ENCODE measurements around the gene MRPL32.

MRPL32 gene

GRCh38 chr7:42928754-42929153 lies 3.4 kb upstream of the MRPL32 start:
- DNase-seq (ENCODE audit: low spot score): no peak

DNA sequence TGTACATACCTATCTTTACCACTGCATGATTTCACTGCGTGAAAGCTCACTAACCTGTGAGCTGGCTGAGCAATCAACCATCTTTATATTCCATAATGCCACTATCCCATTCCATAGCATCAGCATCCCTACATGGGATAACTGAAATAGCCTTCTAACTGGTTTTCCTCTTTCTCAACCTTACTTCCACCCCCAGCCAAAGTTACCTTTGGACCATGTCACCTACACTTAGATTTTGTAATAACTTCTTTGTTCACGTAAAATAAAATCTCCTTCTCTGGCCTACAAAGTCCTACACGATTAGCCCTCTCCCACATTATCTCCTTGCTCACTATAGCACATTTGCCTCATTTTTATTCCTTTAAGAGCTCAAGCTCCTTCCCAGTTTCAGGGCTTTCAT lies 2.7 kb upstream of the MRPL32 start:
- DNase-seq (ENCODE audit: low spot score): no peak

DNA sequence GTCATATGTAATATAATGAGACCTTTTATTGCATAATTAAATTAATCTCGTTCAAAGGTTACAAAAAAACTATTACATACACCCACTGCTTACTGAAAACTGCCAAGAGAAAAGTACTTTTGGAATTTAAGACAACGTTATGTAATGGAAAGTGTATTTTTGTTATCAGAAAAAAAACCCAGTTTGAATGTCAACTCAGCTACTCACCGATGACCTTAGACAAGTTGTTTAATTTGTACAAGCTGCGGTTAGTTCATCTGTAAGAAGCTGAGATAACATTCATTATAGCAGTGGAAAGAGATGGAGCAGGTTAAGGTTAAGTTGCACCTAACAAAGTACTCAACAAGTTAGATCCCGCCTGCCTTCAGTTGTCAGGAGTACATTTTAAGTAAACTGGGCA lies 1.3 kb upstream of the MRPL32 start:
- no peak for DNase-seq (ENCODE audit: low spot score)

GRCh38 chr7:42931447-42931833 lies 736 bp upstream of the MRPL32 start:
- no peak for DNase-seq (ENCODE audit: low spot score)

GRCh38 chr7:42932811-42933591 lies 825 bp downstream of the MRPL32 start:
- DNase-seq (ENCODE audit: low spot score): no peak

GRCh38 chr7:42934291-42934690 lies 2.1 kb downstream of the MRPL32 start:
- DNase-seq (ENCODE audit: low spot score): no peak

- DNase-seq (ENCODE audit: low spot score): no peak
Measured at GRCh38 chr7:42935861-42936260, 3.7 kb downstream of the MRPL32 start.

- no peak for DNase-seq (ENCODE audit: low spot score)
Measured at GRCh38 chr7:42939457-42940240, 7.5 kb downstream of the MRPL32 start.

DNA sequence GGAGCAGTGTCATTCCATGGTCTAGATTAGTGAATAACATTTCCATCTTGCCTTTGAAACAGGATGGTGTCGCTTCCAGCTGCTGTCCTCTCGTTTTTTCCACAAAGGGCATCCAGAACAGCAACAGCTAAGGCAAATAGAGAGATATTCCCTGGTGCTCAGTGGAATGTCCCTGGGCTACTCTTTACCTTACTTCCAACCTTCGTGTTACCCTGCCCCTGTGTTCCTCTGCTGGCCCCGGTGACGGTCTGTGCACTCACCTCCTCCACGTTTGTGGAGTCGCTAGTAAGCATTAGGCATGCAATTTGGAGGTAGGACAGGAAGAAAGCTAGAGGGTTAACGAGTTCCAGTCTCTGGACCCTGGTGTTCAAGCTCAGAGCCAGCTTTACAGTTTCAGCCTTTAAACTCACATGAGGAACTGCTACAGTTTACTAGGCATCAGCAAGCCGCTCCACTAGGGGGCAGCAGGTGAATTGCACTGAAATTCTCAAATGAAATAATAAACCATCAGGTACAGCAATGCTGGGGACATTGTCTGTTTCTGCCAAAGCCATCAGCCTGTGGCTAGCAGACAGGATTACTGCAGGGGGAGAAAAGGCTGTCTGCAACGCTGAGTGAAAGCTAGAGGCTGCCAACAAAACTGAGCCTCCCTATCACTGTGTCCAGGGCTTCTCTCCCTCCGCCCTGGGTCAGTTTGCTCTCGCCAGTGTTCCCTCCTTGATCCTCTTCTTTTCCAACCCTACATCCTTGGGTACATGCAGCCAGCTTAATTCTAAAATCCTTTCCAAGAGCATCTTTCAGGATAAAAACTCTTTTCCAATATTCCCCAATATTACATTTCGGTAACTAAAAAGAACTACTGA lies 9.0 kb downstream of the MRPL32 start:
- peak; percentile 87 for DNase-seq (ENCODE audit: low spot score)

GRCh38 chr7:42945821-42946626 lies 13.8 kb downstream of the MRPL32 start:
- DNase-seq (ENCODE audit: low spot score): no peak

DNA sequence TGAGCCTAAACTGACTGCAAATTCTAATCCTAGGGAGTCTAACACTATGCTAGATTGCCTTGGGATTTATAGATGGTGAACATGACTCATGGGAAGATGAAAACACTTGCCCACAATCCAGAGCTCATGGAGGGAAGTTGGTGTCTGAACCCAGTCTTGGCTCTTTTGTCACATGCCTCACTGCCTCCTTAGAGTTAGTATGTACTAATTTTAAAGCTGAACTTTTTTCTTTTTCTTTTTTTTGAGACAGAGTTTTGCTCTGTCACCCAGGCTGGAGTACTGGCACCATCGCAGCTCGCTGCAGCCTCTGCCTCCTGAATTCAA lies 14.4 kb downstream of the MRPL32 start:
- no peak for DNase-seq (ENCODE audit: low spot score)

DNA sequence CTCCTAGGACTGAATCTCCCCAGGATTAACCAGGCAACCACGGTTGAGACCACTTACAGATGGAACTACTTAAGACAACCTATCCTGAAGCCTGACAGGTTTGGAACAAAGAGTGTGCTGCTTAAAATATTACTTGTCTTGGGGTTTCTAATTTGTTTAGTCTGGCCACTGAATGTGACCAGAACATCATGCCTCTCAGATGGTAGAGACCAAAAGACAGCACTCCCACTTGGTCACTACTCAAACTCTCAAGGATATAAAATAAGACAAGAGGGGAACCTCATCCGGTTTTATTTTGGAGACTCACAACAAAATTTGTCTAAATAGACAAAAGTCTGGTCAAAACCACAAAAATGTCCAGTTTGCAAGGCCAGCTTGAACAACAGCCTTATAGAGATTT lies 15.3 kb downstream of the MRPL32 start:
- DNase-seq (ENCODE audit: low spot score): no peak

DNA sequence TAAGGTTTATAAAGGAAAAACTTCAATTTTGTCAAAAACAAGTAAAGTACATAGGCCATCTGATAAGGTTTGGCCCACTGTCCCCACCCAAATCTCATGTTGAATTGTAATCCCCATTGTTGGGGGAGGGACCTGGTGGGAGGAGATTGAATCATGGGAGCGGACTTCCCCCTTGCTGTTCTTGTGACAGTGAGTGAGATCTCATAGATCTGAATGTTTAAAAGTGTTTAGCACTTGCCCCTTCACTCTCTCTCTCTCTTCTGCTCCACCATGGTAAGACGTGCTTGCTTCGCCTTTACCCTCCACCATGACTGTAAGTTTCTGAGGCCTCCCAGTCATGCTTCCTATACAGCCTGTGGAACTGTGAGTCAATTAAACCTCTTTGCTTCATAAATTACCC lies 18.2 kb downstream of the MRPL32 start:
- no peak for DNase-seq (ENCODE audit: low spot score)

DNA sequence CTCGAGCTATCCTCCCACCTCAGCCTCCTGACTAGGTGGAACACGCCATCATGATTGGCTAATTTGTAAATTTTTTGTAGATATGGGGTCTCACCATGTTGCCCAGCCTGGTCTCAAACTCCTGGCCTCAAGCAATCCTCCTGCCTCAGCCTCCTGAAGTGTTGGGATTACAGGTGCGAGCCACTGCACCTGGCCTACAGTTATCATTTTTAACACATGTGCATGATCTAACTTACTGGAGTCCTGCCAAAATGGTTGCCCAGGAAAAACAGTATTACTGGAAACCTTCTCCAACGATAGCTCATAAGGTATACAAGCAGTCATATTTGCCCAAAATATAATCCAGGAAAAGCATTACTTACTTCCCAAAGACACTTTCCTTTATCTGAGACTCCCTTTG lies 20.2 kb downstream of the MRPL32 start:
- no peak for DNase-seq (ENCODE audit: low spot score)

GRCh38 chr7:42953994-42954393 lies 21.8 kb downstream of the MRPL32 start:
- no peak for DNase-seq (ENCODE audit: low spot score)

GRCh38 chr7:42956062-42956461 lies 23.9 kb downstream of the MRPL32 start:
- no peak for DNase-seq (ENCODE audit: low spot score)

- no peak for DNase-seq (ENCODE audit: low spot score)
Measured at GRCh38 chr7:42959549-42959948, 27.4 kb downstream of the MRPL32 start.

DNA sequence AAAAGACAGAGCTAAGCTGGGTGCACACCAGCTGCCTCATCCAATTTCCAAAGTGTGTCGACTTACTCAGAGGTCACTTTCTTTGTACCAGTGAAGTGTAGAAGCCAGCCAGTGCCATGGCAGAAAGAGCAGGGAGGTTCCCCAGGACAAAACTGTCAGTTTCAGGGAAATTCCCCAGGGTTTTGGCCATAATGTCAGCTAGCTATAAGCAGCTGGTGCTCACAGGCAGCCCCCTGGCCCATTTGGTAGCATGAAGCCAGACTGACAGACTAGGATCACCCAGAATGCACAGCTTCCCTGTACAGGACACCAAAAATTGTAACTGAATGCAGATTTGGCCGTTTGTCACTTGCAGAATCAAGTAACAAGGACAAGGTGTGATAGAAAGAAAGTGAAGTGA lies 28.6 kb downstream of the MRPL32 start:
- no peak for DNase-seq (ENCODE audit: low spot score)

GRCh38 chr7:42961170-42961569 lies 29.0 kb downstream of the MRPL32 start:
- no peak for DNase-seq (ENCODE audit: low spot score)

DNA sequence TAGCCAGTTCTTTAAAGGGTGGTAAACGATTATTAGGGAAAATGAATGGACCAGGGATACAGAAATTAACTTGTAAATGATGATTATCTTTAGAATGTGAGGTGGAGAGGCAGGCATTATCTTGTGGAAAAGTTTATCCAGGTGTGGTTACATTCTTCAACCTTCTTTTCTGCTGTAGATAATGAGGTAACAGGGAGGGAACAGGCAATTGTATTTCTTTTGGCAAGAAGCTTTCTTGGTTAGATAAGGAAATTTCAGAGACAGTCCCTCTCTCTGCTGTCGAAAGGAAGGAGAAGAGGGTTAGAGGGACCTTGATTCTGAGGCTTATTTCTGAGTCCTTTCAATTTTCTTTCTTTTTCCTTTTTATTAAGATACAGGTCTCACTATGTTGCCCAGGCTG lies 32.1 kb downstream of the MRPL32 start:
- DNase-seq (ENCODE audit: low spot score): no peak

DNA sequence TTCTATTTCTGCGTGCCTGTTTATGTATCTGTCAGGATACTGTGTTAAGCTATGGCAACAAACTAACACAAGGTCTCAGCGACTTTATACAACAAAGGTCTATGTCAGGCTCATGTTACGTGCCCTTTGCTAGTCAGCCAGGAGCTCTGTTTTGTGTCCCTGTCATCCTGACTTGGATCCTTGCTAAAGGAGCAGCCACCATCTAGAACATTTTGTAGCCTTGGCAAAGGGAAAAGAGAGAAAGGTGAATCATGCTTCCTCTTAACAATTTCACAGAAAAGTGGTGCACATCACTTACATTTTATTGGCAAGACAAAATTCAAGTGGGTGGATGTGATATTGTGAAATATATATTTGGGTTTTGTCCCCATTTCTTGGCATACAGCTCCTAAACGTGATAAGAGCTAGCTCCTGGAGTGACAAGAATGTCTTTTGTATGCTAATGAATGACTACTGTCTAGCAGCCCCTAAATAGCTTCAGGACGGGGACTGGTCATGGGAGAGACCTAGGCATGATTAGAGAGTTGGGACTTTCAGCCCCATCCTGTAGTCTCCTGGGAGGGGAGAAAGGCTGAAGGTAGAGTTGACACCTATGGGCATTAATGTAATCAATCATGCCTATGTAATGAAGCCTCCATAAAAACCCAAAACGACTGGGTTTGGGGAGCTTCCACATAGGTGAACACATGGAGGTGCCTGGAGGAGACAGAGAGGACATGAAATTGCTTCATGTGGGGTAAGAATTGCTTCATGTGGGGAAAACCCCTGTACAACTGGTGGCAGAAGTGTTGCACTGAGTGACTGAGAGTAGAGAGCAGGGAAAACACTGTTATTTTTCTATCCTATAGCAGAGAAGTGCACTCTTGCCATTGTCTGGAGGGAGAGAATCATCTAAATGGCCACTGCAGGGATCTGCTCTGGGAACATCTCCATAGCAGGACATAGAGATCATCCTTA lies 33.0 kb downstream of the MRPL32 start:
- DNase-seq (ENCODE audit: low spot score): no peak

Data from ecto neural progenitor cell (in vitro differentiated cells).